Measurements from ENCODE around the gene STX1B. TPM values are rescaled to one million over a fixed set of nuclear protein-coding genes. Genes with fewer than 3 reads are reported as not detected.

STX1B gene
- total and polyA plus RNA-seq, 4 donors = 0.09 to 1.2 (median 0.51) TPM

DNA sequence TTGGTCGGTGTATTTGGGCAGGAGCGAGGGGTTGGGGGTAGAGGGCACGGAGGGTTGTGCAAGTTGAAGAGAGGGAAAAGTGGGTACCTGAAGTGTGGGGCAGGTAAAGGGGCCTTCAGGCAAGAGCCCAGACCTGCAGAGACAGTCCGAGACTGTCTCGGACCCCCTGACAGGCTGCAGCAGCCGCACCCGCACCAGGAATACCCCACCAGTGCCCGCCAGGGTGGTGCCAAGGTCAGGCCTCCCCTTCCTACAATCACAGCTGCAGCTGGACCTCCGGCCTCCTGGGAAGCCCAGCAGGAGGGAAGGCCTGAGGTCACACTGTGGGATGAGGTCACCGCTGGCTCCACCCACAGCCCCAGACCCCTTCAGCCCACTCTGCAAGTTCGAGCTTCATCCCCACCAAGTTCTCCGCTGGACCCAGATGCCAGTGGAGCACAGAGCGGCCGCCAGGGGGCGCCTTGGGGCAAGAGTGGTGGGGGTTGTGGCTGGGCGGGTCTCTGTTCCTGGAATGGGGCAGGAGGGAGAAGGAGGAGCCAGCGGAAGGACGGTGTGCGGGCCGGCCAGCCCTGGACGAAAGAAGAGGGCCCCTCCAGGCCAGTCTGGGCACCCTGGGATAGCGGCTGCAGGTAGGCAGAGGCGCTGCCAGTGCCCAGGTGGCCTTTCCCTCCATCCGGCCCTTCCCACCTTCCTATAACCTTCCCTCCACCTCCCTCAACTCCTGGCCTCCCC is 25.6 kb downstream of the STX1B start, which contains the start of gene HSD3B7:
Gene HSD3B7, plus strand, starts transcription at position 539 of the 732 bp plus-strand sequence. CDS start 452 bp downstream, outside the sequence.
- TF ChIP-seq SP1 (IDR thresholded peaks at IDR 0.05) (peak; percentile 7), TAF1 (conservative IDR thresholded peaks at IDR 0.05) (no peak), HNF4G (IDR thresholded peaks at IDR 0.05) (no peak), NR2F2 (IDR thresholded peaks at IDR 0.05) (no peak), RXRA (IDR thresholded peaks at IDR 0.05) (peak; percentile 32 to 51), YY1 (IDR thresholded peaks at IDR 0.05) (peak; percentile 76), JUND (IDR thresholded peaks at IDR 0.05) (no peak), FOXA1 (IDR thresholded peaks at IDR 0.05) (no peak), FOXA2 (IDR thresholded peaks at IDR 0.05) (no peak), HNF4A (conservative IDR thresholded peaks at IDR 0.05) (peak in 1 of 2 donors; percentile 28), GABPA (IDR thresholded peaks at IDR 0.05 in 1 of 2, conservative IDR thresholded peaks at IDR 0.05 in 1 of 2) (peak in 1 of 2 donors; percentile 51), EGR1 (IDR thresholded peaks at IDR 0.05; ENCODE audit: low read depth in 2 of 2) (no peak), RAD21 (IDR thresholded peaks at IDR 0.05) (peak; percentile 76 to 88)
- TF ChIP-seq, protein P1, sequence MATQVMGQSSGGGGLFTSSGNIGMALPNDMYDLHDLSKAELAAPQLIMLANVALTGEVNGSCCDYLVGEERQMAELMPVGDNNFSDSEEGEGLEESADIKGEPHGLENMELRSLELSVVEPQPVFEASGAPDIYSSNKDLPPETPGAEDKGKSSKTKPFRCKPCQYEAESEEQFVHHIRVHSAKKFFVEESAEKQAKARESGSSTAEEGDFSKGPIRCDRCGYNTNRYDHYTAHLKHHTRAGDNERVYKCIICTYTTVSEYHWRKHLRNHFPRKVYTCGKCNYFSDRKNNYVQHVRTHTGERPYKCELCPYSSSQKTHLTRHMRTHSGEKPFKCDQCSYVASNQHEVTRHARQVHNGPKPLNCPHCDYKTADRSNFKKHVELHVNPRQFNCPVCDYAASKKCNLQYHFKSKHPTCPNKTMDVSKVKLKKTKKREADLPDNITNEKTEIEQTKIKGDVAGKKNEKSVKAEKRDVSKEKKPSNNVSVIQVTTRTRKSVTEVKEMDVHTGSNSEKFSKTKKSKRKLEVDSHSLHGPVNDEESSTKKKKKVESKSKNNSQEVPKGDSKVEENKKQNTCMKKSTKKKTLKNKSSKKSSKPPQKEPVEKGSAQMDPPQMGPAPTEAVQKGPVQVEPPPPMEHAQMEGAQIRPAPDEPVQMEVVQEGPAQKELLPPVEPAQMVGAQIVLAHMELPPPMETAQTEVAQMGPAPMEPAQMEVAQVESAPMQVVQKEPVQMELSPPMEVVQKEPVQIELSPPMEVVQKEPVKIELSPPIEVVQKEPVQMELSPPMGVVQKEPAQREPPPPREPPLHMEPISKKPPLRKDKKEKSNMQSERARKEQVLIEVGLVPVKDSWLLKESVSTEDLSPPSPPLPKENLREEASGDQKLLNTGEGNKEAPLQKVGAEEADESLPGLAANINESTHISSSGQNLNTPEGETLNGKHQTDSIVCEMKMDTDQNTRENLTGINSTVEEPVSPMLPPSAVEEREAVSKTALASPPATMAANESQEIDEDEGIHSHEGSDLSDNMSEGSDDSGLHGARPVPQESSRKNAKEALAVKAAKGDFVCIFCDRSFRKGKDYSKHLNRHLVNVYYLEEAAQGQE (IDR thresholded peaks at IDR 0.05) = peak; percentile 31
- TF ChIP-seq, protein P2, sequence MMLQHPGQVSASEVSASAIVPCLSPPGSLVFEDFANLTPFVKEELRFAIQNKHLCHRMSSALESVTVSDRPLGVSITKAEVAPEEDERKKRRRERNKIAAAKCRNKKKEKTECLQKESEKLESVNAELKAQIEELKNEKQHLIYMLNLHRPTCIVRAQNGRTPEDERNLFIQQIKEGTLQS (IDR thresholded peaks at IDR 0.05) = no peak
- TF ChIP-seq, protein P3, sequence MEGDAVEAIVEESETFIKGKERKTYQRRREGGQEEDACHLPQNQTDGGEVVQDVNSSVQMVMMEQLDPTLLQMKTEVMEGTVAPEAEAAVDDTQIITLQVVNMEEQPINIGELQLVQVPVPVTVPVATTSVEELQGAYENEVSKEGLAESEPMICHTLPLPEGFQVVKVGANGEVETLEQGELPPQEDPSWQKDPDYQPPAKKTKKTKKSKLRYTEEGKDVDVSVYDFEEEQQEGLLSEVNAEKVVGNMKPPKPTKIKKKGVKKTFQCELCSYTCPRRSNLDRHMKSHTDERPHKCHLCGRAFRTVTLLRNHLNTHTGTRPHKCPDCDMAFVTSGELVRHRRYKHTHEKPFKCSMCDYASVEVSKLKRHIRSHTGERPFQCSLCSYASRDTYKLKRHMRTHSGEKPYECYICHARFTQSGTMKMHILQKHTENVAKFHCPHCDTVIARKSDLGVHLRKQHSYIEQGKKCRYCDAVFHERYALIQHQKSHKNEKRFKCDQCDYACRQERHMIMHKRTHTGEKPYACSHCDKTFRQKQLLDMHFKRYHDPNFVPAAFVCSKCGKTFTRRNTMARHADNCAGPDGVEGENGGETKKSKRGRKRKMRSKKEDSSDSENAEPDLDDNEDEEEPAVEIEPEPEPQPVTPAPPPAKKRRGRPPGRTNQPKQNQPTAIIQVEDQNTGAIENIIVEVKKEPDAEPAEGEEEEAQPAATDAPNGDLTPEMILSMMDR (IDR thresholded peaks at IDR 0.05; ENCODE audit: low read depth, low read length, missing input control) = peak; percentile 95
- TF ChIP-seq, protein P4, sequence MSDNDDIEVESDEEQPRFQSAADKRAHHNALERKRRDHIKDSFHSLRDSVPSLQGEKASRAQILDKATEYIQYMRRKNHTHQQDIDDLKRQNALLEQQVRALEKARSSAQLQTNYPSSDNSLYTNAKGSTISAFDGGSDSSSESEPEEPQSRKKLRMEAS (IDR thresholded peaks at IDR 0.05) = no peak
- TF ChIP-seq, protein P5, sequence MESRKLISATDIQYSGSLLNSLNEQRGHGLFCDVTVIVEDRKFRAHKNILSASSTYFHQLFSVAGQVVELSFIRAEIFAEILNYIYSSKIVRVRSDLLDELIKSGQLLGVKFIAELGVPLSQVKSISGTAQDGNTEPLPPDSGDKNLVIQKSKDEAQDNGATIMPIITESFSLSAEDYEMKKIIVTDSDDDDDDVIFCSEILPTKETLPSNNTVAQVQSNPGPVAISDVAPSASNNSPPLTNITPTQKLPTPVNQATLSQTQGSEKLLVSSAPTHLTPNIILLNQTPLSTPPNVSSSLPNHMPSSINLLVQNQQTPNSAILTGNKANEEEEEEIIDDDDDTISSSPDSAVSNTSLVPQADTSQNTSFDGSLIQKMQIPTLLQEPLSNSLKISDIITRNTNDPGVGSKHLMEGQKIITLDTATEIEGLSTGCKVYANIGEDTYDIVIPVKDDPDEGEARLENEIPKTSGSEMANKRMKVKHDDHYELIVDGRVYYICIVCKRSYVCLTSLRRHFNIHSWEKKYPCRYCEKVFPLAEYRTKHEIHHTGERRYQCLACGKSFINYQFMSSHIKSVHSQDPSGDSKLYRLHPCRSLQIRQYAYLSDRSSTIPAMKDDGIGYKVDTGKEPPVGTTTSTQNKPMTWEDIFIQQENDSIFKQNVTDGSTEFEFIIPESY (IDR thresholded peaks at IDR 0.05) = no peak
- H3K9ac ChIP-seq (ENCODE audit: low read depth in 1 of 2, low read length in 2 of 2) = peak within 1 kb of the TSS; percentile 18 to 89
- H3K27ac ChIP-seq (ENCODE audit: low read depth in 1 of 2, low read length in 2 of 2) = peak within 1 kb of the TSS; percentile 90 to 93
- WGBS = 26% methylated on average over 24 of the region's 24 CpGs
- H3K9me3 ChIP-seq (ENCODE audit: control insufficient read depth in 4 of 4, low read length in 3 of 4) = no peaks in the 10 kb centered on the region
- H3K36me3 ChIP-seq (ENCODE audit: control insufficient read depth in 4 of 4, insufficient read depth in 3 of 4, low read depth in 1 of 4, low read length in 3 of 4) = peaks cover 3 to 31% (median 12%) of the 10 kb centered on the region in 4 donors
- H3K4me3 ChIP-seq (ENCODE audit: low read depth in 1 of 3, low read length in 3 of 3) = peak within 1 kb of the TSS; percentile 37 to 74 (median 61)
- peaks cover 6 to 20% (median 13%) of the 10 kb centered on the region in 4 donors for H3K4me1 ChIP-seq (ENCODE audit: control insufficient read depth in 4 of 4, insufficient read depth in 4 of 4, low read length in 3 of 4)
- DNase-seq (ENCODE audit: low spot score) = peak; percentile 94
- H3K27me3 ChIP-seq (ENCODE audit: control insufficient read depth in 4 of 4, insufficient read depth in 4 of 4, low read length in 3 of 4) = no peaks in the 10 kb centered on the region
